ENCODE data around the gene ANKDD1A.

GRCh38 chr15:64898406-64898805 is 13.3 kb upstream of the ANKDD1A start:
- TF ChIP-seq, protein P1, sequence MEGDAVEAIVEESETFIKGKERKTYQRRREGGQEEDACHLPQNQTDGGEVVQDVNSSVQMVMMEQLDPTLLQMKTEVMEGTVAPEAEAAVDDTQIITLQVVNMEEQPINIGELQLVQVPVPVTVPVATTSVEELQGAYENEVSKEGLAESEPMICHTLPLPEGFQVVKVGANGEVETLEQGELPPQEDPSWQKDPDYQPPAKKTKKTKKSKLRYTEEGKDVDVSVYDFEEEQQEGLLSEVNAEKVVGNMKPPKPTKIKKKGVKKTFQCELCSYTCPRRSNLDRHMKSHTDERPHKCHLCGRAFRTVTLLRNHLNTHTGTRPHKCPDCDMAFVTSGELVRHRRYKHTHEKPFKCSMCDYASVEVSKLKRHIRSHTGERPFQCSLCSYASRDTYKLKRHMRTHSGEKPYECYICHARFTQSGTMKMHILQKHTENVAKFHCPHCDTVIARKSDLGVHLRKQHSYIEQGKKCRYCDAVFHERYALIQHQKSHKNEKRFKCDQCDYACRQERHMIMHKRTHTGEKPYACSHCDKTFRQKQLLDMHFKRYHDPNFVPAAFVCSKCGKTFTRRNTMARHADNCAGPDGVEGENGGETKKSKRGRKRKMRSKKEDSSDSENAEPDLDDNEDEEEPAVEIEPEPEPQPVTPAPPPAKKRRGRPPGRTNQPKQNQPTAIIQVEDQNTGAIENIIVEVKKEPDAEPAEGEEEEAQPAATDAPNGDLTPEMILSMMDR (tag by site-specific recombination; IDR thresholded peaks at IDR 0.05) = no peak
- no peak for TF ChIP-seq ZNF600 (tag by site-specific recombination; IDR thresholded peaks at IDR 0.05)
- no peak for TF ChIP-seq ZNF416 (tag by site-specific recombination; IDR thresholded peaks at IDR 0.05)
- TF ChIP-seq GLI4 (tag by site-specific recombination; IDR thresholded peaks at IDR 0.05) = no peak
- no peak for TF ChIP-seq ZNF24 (tag by site-specific recombination; IDR thresholded peaks at IDR 0.05)
- TF ChIP-seq ZNF777 (tag by site-specific recombination; IDR thresholded peaks at IDR 0.05; ENCODE audit: borderline replicate concordance) = no peak
- TF ChIP-seq ZNF707 (tag by site-specific recombination; IDR thresholded peaks at IDR 0.05) = no peak
- TF ChIP-seq GLIS1 (tag by site-specific recombination; IDR thresholded peaks at IDR 0.05) = no peak
- TF ChIP-seq, protein P2, sequence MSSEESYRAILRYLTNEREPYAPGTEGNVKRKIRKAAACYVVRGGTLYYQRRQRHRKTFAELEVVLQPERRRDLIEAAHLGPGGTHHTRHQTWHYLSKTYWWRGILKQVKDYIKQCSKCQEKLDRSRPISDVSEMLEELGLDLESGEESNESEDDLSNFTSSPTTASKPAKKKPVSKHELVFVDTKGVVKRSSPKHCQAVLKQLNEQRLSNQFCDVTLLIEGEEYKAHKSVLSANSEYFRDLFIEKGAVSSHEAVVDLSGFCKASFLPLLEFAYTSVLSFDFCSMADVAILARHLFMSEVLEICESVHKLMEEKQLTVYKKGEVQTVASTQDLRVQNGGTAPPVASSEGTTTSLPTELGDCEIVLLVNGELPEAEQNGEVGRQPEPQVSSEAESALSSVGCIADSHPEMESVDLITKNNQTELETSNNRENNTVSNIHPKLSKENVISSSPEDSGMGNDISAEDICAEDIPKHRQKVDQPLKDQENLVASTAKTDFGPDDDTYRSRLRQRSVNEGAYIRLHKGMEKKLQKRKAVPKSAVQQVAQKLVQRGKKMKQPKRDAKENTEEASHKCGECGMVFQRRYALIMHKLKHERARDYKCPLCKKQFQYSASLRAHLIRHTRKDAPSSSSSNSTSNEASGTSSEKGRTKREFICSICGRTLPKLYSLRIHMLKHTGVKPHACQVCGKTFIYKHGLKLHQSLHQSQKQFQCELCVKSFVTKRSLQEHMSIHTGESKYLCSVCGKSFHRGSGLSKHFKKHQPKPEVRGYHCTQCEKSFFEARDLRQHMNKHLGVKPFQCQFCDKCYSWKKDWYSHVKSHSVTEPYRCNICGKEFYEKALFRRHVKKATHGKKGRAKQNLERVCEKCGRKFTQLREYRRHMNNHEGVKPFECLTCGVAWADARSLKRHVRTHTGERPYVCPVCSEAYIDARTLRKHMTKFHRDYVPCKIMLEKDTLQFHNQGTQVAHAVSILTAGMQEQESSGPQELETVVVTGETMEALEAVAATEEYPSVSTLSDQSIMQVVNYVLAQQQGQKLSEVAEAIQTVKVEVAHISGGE (tag by site-specific recombination; conservative IDR thresholded peaks at IDR 0.05; ENCODE audit: low read depth) = no peak
- TF ChIP-seq, protein P3, sequence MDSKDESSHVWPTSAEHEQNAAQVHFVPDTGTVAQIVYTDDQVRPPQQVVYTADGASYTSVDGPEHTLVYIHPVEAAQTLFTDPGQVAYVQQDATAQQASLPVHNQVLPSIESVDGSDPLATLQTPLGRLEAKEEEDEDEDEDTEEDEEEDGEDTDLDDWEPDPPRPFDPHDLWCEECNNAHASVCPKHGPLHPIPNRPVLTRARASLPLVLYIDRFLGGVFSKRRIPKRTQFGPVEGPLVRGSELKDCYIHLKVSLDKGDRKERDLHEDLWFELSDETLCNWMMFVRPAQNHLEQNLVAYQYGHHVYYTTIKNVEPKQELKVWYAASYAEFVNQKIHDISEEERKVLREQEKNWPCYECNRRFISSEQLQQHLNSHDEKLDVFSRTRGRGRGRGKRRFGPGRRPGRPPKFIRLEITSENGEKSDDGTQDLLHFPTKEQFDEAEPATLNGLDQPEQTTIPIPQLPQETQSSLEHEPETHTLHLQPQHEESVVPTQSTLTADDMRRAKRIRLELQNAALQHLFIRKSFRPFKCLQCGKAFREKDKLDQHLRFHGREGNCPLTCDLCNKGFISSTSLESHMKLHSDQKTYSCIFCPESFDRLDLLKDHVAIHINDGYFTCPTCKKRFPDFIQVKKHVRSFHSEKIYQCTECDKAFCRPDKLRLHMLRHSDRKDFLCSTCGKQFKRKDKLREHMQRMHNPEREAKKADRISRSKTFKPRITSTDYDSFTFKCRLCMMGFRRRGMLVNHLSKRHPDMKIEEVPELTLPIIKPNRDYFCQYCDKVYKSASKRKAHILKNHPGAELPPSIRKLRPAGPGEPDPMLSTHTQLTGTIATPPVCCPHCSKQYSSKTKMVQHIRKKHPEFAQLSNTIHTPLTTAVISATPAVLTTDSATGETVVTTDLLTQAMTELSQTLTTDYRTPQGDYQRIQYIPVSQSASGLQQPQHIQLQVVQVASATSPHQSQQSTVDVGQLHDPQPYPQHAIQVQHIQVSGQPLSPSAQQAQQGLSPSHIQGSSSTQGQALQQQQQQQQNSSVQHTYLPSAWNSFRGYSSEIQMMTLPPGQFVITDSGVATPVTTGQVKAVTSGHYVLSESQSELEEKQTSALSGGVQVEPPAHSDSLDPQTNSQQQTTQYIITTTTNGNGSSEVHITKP (tag by site-specific recombination; IDR thresholded peaks at IDR 0.05) = no peak
- TF ChIP-seq ZBTB21 (tag by site-specific recombination; IDR thresholded peaks at IDR 0.05) = no peak

Data from HEK293 (cell line).